ENCODE measurements around the gene LRRC4C.

LRRC4C gene

DNA sequence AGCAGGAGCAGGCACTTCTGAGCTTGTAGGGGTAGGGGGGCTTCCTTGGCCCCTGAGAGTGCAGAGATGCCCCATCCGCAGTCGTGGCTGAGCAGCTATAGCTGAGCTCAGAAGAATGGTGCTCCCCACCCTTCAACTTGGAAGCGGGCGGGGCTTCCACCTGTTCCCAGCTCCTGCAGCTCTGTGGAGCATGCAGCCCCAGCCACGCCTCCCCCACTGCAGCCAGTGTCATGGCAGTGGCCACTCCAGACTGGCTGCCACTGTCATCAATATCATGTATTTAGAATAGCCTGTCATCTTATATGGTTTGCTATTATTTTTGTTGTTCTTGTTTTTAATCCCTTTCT is 213.1 kb downstream of the LRRC4C start:
- no peak for DNase-seq

DNA sequence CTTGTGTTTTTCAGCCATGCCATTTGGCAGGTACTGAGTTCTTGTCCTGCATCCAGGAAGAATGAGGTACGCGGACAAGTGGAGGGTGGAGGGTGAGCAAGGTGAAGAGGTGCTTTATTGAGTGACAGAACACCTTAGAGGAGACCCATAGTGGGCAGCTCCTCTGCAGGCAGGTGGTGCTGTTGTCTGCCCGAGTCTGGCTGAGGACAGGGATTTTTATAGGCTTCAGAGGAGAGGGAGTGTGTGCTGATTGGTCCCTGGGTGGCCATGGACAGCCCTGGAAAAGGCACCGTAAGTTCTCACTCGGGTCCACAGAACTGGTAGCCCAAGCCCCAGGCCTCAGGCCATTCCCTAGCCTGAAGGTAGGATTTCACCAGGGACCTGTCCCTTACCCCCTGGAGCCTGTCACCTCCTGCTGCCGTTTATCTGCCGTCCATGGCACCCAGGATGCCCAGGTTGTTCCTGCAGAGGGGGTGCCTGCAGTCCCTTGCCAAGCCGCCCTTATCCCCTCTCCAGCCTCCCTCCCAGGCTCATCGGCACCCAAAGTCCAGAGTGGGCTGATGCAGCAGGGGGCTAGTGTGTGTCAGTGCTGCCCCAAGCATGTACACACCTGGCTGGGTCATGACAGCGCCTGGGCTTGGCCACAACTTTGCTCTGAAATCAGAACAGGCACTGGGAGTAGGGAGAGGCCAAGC is 213.6 kb downstream of the LRRC4C start:
- DNase-seq = no peak

DNA sequence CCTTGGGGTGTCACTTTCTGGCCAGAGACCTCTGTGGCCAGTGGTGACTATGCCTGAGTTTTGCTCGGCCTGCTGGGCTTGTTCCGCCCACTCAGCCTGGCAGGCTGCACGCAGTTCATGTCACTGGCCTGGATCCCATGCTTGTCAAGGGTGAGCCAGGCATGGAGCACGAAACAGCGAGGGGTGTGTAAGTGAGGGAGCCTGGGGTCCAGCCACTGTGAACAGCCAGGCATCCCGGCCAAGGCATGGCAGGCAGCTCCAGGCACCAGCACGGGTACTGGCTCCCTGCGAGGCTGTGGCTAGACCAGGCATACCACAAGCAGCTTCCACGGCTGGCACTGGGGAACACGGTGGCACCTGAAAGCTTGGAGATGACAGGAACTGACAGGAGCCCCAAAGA is 214.3 kb downstream of the LRRC4C start:
- DNase-seq = no peak

DNA sequence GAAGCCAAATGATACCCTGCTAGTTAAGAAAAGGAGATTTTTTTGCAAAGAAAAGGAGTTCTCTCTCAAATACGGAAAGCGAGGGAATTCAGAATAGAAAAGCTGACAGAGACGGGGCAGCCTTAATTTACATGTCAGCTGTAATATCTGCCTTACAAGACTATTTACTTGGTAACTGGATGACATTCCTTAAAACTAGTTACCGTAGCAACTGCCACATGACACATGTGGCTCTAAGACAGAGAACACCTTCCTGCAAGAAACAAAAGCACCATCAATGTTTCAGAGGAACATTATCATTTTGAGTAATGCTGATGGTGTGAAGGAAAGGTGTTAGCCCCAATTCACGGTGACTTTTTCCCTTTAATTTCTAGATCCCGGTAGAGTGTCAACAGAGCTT is 222.1 kb downstream of the LRRC4C start:
- no peak for DNase-seq

- no peak for DNase-seq
Measured at GRCh38 chr11:41235668-41236067, 223.8 kb downstream of the LRRC4C start.

DNA sequence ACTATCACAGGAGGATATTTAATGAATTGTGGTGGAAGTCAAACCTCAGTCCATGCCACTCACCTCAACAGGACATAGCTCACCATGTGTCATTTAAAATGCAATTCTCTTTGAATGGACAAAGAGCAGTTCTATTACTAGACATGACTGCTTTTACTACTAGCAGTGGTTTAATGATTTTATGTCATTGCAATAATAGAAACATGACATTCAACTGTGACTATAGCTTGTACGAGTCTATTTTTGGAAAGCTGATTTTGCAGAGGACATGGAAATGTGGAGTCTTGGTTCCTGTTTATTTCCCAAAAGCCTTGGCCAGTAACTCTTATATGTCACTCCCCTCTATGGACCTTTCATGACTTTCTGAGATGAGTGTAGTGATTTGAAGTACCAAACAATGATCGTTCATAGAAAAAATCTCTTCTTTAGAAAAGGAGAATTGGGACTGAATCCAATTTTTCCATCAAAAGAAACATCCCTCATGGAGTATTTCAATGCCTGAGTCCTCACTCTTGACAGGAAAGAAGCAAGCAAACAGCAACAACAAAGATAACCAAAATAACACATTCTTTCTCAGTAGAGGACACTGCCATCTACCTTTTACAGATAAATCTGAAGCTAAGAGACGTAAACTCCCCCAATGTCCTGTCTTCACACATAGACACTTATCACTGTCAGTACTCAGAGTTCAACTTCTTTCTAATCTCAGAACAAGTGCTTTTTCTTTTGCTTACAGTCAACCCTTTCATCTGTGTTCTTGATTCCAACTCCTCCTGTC is 233.4 kb downstream of the LRRC4C start:
- no peak for DNase-seq

GRCh38 chr11:41222236-41222635 is 237.2 kb downstream of the LRRC4C start:
- DNase-seq = no peak

DNA sequence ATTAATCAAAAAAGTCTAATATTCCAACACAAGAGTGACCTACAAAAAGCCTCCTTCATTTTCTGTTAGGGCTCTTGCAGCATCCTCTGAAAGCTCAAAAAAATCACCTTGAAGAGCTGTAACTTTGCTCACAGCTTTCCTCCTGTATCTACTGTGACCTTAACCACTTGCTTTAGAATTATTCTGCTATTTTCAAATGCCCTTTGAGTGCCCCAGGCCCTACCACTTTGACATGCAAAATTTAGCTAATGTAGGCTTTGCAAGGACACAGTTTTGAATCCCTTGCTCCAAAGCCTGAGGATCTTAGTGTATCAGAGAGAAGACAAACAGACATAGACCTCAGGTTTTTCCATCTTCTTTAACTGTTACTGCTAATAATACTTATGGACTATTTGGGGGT is 253.1 kb downstream of the LRRC4C start:
- DNase-seq = no peak

DNA sequence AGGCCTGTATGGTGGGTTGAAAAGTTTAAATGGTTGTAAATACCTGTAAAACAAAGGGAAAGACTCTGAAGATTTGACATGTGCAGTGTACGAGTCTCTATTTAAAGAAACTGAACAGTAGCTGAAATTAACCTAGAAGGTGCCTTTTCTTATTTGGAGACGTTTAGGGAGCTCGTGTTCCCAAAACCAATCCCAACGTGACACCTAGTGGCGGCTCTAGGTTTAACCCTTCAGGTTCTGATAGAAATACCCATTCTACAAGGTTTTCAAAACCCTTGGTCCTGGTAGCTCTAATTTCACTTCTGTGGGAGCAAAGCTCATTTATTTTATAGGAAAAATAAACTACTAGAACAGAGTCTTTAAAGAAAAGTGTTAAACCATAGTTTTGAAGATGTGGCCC is 258.3 kb downstream of the LRRC4C start:
- peak; percentile 21 for DNase-seq

DNA sequence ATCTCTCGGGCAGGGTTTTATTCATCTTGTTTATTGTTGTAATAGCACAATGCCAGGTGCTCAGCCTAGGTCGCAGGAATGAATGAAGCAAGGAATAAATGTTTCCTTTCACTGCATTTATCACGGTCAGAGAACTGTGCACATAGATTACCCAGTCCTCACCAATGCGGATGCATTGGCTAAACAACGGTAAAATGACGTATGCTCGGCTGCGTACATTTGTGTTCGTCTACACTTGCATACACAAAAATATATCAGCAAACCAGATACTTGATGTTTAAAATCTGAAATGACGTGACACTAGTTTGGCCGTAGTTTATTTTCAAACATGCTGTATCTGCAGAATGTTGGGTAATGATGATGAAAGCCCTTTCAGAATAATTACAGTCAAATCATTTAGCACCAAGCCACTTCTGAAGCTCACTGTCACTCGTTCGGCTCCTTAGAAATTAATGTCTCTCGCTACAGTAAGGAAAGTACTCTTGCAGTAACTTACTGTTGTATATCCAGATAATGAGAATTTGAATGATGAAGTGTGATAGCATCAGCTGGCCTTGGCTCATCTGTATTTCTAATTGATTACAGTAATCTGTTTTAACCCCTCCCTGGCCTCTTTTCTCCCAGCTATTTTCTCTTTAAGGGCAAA is 268.9 kb downstream of the LRRC4C start:
- DNase-seq = no peak

DNA sequence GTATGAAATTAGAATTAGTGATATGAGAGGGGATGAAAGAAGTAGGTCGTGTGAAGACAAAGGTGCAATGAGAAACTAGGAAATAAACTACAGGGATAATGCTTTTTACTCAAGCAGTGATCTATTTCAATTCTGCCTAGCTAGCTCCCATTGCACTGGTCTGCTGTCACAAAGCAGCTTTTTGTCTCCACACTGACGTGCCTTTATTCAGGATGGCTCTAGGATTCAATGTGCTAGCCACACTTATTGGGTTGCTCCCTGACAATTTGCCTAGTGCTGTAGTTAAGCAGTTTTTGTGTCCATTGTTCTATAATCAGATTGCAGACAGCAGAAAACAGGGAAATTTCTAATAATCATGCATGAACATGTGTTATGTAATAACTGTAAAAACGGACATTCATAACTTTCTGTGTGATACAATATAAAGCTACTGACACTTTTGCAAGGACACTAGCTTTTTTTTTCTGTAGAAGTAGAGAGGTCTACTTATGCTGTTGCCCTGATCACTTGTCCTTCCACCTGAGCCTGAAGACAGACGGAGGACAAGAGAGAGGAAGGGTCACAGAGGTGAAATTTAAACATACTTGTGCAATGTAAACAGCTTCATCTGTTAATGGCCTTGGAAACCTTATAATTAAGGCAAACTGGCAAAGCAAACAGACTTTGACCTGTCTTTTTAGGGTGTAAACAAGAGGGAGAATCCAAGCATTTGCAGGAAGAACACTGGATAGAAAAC is 269.6 kb downstream of the LRRC4C start:
- no peak for DNase-seq

DNA sequence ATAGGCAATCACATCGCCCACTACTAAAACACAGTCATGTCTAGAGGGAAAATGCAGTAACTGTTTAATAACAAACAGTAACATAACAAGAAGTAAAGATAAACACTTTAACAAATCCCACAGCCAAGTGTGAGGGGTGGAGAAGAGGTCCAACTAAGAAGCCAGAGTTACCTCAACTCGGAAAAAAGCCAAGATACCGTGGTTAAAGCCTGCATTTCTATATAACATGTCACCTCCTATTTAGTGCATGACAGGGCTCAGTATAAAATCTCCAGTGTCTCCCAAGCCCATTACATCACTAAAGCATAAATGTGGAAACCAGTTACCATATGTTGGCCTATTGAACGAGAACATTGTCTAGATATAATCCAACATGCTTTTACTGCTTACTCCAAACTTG is 281.7 kb downstream of the LRRC4C start:
- DNase-seq = no peak

DNA sequence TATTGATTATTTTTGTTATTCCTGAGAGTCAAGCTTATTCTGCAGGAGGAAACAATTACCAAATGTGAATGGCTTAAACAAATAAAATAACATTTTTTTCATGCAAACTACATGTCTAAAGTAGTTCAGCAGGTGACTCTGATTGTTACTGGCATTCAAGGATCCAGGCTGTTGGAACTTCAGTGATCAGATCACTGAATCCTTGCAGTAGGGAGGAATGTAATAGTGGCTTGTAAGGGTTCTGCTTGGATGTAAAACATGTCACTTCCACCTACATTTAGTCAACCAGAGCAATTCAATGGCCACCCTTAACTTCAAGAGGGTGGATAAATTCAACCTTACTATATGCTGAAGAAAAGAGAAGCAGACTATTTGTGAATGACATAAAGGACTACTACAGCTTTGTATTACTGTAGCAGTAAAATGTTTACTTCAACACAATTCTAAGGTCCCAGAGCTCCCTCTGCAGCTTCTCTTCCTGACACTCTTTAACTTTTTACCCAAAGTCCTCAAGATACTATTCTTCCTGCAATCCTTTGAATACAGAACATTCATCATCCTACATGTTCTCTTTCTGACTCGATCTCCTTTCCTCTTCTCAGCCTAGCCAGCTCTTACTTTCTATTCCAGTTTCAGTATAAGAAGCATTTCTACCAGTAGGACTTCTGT is 284.0 kb downstream of the LRRC4C start:
- no peak for DNase-seq

GRCh38 chr11:41146326-41146725 is 313.1 kb downstream of the LRRC4C start:
- DNase-seq = no peak

DNA sequence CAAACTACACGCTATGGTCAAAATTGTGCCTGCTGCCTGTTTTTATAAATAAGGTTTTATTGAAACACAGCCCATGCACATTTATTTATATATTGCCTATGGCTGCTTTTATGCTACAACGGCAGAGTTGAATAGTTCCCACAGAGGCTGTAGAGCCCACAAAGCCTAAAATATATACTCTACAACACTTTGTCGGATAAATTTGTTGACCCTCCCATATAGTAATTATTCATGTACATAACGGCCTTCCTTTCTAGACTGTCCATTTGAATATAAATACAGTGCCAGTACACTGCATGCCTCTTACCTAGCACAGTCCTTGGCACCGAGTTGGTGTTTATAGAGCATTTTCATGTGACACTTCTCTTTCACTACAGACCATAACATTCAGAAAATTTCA is 314.0 kb downstream of the LRRC4C start:
- no peak for DNase-seq

DNA sequence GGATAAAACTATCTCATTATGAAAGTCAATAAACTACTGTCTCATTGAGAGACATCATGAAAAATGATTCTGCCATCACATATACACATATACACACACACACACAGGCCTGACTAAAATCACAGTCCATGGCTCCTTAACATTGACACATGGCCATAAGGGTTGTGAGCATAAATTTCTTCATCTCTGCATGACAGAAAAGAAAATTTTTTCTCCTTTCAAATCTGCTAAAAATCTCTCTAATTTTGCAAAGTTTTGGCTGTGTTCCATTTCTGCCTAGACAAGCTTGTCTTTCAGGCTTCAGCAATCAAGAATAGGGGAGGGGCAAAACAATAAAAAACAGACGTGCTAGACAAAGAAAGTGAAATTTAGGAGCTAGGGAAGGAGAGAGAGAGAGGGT is 324.5 kb downstream of the LRRC4C start:
- DNase-seq = no peak

DNA sequence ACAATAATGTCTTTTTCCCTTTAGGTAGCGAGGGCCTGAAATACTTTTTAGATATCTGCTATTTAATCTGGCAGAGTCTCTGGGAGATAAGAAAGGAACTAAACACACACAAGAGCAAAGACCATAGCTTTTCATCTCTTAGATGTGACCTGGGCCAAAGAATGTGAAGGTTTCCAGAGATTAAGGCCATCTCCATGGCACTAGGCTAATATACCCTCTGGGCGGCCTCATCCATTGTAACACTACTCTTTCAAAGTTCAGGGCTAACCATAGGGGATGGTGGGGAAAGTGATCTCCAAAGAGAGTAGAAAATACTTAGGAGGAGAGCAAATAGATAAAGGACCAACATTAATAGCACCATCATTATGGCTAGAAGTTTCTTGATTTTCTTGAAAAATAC is 326.4 kb downstream of the LRRC4C start:
- DNase-seq = no peak

DNA sequence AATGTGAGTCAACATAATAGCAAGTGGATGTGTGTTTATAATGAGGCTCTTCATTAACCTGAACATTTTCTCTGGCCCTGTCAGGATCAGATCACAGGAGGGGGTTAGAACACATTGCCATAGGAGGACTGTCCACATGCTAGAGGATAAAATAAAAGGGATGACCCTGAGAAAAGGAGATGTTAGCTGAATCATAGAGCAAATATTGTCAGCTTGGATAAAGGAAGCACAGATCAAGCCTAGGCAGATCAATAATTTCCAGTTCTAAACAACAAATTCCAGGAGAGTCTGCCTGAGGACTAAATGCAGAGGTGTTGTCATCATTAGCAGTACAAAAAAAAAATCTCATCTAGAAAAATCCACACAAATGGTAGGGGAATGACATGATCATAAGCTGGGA is 337.9 kb downstream of the LRRC4C start:
- DNase-seq = no peak

DNA sequence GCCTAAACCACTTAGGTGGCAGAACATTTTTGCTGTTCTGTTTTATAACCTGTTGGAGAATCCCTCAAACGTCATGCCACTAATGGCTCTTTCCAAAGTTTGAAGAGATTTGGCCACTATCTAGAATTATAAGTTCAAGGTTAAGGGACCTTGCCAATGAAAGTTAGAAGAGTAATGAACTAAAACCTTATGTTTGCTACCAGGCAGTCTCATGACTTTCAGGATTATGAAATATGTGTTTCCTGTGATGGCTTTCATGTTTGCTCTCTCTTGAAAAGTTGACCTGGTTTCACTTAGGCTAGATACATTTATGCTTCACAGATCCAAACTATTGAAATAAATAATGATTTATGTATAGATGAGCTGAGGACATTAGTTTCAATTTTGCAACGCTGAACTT is 340.0 kb downstream of the LRRC4C start:
- DNase-seq = no peak

- DNase-seq = no peak
Measured at GRCh38 chr11:41118521-41118920, 340.9 kb downstream of the LRRC4C start.

DNA sequence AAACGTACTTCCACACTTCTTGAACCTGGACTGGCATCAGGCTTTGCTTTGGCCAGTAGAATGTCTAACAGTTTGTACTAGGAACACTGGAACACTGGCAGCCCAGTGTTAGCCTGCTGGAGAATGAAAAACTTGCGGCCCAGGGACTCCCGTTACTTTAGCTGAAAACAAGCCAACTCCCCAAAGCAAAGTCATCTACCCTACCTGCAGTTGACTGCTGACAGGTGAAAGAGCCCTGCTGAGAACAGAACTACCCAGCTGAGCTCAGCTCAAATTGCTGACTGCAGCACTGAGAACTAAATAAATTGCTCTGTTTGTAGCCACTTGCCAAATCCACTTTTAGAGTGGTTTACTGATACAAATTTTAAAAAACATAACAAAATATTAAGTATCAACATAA is 342.5 kb downstream of the LRRC4C start:
- DNase-seq = no peak

DNA sequence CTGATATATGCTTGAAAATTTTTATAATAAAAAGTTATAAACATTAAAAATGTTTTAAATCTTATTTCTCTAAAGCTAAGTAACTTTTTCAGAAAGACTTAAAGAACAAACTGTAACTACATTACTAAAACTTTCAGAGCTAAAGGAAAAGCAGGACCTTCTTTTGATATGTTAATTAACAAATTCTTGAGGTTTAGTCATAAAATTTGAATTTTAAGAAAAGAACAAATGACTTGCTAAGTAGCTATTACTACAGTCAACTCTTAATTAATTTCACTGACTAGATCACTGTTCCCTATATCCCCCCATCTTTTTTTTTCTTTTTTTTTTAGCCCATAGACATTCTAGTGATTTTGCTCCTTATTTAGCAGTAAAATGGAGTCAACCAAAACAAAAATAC is 344.4 kb downstream of the LRRC4C start:
- no peak for DNase-seq

DNA sequence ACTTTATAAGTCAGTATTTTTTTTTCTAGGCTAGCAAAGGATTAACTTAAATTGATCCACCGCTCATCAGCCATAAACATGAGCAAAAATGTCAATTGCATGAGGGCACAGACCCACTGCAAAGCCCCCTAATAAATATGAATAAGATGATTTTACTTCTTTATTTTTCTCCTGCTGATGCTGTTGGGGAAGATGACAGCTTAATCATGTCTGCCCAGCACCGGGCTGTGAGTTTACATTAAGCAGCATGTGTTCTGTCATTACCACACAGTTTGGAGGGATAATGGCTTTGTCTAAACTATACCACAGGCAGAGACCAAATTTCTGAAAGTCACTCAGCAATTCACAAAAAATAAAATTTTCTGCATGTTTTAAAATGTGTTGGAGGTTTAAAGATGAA is 346.3 kb downstream of the LRRC4C start:
- DNase-seq = no peak

Data from activated CD4-positive, alpha-beta T cell treated with anti-CD3 and anti-CD28 coated beads for 48 hours (primary cell).